Hematopoietic multipotent progenitor cell treated with erythropoietin and hydrocortisone succinate and interleukin-3 and kit ligand, for 8 days (in vitro differentiated cells): ENCODE measurements around the gene CDX2.

Source experiments
- DNase-seq: peaks from one replicate; pipeline ENCODE4 v3.0.0-alpha.2; 2015

The CDX2 gene

DNA sequence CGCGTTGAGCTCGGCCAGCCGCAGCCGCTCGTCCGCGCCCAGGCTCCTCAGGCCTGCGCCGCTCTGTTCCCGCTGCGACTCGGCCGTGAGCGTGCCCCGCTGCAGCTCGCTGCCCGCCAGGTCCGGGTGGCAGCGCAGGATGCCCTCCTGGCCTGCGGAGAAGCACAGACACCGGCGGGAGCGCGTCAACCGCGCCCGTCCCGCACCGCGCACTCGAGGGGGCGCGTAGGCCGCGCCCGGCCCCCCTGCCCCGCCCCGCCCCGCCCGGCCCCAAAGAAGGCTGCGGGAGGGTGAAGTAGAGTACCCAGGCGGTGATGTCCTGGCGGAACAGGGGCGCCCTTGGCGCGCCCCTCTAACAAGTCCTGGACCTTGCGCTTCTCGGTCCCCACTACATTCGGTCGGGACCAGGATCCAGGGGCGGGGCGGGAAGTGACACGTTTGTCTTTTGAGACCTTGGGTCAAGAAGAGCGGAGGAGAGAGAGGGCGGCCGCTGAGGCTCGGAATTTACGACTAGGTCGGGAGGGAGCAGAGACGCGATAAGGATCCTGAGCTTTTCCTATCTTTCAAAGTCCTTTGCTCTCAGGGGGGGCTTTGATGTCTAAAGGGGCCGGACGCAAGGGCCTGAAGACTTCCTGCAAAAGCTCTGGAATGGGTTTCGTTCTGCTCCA, 9.3 kb upstream of the CDX2 start:
- no peak for DNase-seq

DNA sequence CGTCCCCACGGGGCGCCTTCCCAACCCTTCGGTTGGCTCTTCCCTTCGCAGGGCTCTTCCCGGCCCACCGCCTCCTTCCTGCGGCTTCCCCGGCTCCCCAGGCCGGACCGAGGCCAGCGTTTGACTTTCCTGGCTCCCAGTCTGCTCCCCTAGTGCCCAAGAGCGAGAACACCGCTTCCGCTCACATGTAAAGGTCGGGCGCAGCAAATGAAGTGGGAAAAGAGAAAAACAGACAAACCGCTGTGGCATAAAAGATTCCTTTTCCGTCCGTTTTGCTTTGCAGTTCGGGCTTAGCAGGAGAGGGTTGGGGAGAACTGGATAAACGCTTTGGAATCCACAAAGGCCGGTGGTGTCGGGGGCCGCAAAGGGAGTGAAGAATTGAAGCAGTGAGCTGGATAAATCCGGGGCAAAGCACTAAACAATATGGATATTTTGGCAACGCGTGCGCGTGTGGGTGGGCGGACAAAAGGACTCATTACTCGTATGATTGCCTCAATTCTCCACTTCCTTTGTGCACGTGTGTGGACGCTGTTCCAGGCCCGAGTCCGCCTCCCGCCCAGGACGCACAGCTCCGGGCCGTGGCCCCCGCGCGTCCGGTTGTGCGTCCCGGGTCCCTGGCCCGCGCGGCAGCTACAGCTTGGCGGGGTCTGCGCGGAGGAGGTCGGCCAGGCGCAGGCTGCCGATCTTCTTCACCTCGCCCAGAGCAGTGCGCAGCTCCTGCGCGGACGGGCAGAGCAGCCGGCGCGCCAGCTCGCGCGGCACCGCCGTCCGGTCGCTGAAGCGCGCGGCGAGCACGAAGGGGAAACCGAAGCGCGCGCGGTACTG, 8.6 kb upstream of the CDX2 start:
- no peak for DNase-seq

DNA sequence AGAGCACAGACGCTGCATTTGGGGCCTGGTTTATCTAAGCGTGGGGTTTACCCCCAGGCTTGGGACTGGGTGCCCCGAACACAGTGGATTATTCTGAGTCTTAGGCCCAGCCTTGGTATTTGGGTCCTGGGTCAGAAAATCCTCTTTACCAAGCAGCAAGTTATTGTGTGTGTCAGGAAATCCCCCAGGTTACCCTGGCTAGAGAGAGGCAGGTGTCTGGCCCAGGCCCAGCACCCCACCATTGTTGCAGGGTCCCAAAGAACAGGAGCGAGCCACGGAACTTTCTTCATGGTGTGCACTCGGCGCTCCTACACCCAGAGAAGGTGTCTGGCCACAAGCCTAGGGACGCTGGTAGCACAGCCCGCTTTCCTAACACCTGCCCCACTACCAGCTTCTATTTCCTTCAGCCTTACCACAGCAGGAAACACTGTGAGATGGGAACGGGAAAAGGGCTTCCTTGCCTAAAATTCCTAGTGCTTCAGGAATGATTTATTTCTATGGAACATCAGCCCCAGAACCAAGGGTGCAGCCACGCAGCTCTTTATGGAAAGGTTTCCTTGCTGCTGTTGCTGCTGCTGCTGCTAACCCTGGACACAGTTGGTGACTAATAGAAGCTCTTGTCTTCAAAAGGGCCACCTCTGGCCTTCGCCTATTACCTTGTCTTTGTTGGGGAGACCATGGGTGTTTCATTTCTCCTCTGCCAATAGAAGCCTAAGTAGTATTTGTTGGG, 7.4 kb upstream of the CDX2 start:
- DNase-seq: no peak

DNA sequence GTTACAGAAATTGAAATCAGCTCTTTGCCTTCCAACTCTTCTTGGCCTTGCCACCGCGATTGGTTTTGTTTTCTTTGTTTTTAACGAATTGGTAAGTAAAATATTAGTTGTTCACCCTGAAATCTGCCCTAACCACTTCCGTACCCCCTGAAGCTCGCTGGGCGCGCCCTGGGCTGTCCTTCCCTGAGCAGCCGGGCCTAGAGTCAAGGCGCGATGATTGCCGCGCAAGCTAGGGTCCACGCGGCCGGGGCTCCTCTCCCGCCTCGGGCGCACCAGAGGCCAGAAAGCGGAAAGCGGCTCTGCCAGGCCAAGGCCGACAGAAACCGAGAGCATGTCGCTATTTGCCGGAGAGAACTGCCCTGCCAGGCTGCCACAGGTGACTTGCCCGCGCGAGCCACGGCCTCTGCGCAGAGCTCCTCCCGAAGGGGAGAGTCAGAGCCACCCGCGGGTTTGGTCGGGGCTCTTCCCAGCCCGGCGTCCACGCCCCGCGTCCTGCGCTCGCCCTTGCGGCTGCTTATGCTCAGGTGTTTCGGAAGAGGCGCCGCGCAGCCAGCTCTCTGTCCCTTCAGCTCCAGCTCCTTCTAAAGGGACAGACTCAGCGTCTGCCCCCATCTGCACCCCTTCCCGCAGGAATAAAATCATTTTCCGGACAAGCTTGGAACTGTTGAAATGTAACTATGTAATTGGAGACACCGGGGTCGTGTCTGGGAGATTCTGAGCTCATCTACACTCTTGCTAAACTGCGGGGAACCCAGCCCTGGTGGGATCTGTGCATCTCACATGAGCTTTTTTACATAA, 6.6 kb upstream of the CDX2 start:
- DNase-seq: no peak

DNA sequence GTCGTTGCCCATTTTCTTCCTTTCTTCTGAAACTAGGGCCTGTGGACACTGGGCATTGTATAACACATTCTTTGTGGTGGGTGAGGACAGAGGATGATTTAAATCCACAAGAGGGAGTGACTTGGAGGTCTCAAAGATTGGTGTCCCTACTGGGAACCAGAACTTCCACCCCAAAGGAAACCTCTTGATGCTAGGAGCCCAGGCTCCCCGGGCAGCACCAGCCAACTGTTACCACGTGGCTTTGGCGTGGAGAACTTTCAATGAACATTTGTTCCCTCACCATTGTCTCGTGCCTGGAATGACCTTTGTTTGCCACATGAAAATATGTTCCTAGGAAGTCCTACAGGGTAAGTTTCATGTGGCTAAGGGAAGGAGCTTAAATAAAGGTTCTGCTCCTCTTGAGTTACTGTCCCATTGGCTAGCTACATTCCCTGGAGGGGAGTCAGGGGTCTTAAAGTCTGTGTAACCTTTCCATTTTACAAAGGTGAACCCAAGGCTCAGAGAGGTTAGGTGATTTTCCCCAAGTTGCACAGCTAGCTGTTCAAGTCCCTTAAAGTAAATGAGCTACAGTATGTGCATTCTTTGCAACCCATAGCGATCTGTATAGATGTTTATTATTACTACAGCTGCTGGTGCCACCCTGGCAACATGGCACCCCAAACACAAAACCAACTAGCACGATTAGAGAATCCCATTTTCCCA, 5.0 kb upstream of the CDX2 start:
- no peak for DNase-seq

DNA sequence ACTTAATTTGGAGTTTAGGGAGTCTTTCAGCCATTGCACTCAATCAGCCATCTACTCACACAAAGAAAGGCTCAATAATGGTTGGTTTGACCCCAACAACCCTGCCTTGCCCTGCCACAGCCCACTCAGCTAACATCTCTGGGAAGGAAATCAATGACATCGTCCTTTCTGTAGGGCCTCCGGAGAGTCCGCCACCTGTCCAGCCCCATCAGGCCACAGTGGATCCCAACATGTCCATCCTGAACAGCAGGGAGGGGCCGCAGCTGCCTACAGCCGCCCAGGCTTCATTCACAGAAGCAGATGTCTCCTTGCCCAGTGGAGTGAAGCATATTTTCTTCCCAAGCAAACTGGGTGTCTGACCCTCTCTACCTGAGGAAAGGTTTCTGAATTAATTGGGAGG, 4.2 kb upstream of the CDX2 start:
- DNase-seq: no peak

DNA sequence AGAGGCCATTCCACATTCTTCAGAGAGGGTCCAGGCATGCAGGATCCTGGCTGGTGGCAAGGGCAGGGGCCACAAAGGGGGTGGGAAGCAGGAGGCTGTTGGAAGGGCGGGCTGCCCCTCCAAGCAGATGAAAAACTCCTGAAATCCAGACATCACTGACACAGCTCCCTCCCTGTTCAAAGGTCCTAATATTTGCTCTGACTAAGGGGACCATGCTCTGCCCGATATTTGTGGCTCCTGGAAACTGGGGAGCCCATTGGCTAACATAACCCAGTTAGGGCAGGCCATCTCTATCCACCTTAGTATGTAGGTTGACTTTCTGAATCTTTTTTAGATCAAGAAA, 3.3 kb upstream of the CDX2 start:
- DNase-seq: no peak

DNA sequence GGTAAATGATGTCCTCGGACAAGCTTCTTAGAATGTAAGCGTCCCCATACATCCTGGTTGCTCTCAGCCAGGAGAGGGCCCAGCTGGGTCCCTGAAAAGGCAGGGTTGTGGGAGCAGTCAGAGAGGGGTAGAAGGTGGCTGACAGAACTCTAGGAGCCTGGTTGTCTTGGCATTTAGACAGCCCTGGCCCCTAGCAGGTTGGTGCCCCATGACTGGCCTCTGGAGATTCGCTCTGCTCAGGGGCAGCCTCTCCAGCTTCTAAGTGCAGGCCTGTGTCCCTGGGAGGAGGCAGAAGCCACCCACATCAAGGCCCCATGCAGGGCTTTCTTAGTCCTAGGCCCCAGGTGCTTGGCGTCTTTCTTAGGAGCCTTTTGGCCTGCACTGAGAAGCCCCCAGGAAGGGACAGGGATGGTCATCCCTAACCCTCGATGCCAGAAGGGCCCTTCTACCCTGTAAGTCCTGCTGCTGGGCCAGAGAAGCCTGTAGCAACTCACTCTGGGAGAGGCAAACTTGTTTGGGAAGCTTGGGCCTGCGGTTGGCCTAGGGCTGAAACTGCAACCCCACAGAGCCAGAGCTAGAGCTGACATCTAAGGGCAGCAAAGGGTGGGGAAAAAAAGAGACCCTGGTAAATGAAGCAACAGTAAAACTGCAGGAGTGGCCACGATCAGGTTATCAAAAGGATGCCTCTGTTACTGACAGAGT, 2.8 kb upstream of the CDX2 start:
- no peak for DNase-seq

DNA sequence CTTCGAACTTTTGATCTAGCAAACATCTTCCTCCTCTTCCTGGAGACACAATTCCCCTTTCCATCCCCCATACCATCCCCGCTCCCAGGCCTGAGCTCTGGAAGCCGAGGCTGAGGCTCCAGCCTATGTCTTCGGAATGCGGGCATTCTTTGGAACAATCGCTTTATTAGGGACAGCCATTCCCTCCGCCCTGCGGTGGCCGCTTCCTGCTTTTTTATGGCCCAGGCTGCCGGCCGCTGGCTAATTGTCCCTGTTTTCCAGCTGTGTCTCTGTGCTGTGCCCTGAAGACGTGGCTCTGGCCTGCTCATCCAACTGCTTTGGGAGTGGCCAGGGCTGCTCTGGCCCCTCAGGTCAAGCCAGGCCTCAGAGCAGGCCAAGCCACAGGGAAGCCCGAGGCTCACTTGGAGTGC, 2.1 kb upstream of the CDX2 start:
- DNase-seq: no peak

DNA sequence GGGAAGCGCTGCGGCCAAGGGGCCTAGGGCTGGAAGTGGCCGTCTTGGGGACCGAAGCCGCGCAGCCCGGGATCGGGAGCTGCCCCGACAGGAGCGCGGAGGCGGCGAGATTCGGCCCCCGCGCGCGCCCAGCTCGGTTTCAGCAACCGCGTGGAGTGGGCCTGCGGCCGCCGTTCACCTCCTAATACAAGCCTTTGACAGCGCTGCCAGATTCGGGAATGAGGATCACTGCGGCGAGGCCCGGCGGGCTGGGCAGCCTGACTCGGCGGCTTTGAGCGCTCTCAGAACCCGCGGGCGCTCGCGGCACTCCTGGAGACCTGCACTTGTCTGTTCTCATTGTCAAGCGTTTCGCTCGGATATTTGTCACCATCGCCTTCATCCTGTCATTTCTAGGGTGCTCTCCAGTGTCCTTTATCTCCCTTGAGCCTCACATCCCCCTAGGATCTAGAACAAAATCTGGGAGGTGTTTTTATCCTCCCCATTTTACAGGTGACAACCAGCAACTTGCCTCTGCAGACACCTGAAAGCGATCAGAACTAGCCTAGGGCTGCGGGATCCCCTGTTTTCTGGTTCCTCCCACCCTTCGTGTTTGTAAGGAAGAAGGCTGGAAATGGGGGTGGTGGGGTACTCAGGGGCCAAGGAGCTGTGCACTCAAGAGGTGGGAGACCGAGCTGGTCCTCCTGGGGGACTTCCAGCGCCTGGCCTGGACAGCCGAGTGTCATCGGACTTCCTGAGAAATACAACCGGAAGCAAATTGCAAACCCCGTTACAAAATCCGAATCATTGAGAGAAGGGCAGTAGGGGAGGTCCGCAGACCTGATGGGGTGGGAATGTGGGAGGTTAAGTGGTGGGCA, 1.5 kb upstream of the CDX2 start:
- DNase-seq: no peak

DNA sequence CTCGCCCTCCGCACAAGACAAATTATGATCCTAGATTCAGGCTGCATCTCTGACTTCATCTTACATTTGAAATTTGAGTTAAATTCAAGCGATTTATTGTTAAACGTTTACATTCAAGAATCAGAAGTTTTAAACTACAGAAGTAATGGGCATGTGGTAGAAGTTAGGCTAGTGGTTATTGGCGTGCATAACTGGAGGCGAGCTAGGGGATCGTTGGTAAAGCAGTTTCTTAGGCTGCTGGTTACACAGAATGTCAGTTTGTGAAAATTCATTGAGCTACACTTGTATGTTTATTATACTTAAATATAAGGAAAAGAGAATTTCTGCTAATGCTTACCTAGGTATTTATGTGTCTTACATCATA, 733 bp upstream of the CDX2 start:
- no peak for DNase-seq

DNA sequence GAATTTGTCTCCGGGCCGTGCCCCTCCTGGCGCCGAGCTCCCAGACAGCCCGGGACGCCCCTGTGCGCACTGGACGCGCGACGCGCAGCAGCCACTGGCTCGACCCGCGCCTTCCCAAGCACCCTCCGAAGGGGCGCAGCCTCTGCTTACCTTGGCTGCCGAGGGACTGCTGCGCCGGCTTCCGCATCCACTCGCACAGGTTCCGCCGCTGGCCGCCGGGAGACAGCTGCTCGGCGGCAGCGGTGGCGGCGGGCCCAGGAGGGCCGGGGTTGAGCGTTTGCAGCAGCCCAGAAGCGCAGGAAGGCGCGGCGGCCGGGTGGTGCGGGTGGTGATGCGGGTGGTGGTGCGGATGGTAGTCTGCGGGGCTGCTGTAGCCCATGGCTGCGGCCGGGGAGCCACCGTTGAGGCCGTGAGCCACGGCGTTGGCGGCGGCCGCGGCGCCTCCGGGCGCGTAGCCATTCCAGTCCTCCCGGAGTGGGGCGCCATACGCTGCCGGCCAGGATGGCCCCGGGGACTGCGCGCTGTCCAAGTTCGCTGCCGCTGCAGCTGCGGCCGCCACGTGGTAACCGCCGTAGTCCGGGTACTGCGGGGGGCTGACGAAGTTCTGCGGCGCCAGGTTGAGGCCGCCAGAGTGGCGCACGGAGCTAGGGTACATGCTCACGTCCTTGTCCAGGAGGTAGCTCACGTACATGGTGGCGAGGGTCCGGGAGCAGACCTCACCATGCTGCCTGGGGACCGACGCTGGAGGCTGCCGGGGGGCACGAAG, 616 bp downstream of the CDX2 start:
- no peak for DNase-seq

DNA sequence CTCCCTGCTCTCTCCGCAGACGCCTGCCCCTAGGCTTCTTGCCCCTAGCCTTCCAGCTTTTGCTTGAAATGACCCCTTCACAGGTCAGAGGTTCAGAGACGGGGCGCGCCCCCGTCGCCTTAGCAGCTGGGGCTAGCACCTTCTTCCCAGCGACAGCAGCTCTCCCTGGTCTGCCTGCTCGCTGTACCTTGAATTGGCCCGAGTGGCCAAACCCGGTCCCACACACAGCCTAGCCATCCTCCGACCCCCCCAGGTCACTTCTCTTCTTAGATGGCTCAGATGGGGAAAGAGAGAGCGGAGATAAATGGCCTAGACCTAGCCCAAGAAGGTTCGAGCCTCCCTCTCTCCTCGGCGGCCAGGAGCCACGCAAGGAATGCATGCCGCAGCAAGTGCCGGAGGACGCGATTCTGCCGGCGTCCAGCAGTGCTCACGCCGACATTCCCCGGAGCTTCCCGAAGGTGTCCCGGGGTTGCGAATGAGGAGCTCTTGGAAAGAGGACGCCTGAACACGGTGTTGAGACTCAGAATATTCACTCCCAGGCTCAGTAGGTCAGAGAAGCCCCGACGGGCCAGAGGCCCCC, 1.3 kb downstream of the CDX2 start:
- DNase-seq: no peak

DNA sequence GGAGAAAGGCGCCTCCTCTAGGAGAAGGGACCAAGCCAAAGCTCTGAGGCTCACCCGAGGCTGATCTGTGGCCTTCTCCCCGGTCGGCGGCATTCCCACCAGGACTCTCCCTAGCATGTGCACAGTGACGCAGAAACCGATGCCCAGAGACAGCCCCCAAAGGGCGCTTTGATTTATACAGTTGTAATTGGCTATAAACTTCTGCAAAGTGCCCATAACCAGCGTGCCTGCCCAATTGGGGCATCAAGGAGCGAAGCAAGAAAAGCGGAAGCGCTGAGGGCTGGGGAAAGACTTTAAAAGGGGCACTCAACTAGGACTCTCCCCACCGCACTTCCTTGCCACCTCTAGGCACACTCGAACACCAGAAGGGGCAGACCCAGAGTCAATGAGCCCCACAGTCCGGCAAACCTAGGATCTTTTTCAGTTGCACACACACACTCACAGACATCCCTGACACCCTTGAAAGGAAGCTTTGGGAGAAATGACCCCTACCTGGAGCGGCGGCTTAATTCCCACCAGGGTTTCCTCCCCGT, 1.8 kb downstream of the CDX2 start:
- DNase-seq: no peak

DNA sequence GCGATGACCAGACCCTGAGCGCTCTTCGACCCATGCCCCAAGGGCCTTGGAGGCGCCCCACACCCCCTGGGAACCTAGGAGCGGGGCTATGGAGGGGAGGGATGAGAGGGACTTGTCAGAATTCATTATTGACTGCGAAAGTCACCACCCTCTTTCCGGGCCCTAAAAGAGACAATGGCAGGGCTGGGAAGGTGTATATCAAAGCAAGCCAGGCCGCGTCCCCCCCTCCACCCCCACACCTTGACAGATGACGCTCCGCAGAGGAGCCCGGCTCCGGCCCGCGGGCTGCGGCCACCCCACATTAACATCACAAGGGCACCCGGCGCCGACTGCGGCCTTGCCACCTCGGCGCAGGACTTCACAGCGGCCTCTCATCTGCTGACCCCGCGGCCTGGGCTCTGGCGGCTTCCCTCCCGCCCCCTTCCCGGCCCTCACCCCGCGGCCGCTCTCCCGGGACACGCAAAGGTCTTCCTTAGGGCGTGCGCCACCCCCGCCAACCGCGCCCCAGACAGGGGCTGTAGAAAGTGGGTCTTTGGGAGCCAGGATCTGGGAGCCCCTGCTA, 2.4 kb downstream of the CDX2 start:
- no peak for DNase-seq

DNA sequence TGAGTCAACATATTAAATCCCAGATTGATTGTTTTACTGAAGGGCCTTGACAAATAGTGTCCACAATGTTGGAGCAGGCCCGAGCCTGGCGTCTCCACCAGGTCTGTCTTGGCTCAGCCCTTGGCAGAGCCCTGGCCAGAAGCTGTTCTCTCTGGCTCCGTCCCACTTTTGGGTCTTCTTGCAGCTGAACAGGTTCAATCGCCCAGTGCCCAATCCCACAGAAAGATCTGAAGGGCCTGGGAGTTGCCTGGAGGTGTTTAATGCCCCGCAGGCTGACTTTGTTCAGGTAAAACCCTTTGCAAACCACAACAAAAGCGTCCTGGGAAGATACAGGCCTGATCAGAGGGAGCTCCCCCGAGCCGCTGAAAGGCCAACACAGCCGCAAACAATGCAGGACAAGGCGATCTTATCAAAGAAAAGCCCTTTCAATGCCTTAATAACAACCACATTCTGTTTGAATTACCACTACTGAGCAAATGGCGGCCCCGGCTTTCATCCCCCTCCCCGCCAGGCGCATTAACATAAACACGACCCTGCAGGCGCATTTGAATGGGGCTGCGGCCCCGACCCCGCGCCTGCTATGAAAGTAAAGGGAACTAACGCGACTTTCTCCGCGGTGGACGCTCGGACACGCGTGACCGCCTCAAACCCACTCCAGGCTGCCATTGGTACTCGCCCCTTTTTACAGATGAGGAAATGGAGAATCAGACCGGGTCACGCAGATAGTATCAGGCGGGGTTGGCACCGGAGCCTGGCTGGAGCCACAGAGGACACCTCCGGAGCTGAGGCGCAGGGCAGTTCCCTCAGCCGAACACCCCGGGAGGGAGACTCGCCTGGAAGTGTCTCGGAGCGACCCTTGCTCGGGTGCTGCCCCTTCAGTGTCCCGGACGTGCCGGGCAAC, 3.1 kb downstream of the CDX2 start:
- DNase-seq: no peak

DNA sequence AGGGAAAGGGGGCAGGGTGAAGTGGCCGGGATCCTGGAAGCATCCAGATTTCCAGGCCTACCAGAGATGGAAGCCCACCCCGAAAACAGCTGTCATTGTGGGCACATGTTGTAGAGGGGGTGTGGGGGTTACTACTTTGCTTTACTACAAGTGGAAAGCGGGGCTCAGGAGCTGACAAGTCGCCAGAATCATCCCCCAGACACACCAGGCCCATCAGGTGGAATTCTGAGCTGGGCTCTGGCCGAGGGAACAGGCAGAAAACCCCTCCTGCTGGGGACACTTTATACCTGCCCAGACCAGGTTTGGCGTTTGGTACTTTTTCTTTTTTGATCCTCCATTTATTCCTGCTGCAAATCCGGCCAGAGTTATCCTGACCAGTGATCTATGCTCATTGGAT, 3.8 kb downstream of the CDX2 start:
- DNase-seq: no peak

DNA sequence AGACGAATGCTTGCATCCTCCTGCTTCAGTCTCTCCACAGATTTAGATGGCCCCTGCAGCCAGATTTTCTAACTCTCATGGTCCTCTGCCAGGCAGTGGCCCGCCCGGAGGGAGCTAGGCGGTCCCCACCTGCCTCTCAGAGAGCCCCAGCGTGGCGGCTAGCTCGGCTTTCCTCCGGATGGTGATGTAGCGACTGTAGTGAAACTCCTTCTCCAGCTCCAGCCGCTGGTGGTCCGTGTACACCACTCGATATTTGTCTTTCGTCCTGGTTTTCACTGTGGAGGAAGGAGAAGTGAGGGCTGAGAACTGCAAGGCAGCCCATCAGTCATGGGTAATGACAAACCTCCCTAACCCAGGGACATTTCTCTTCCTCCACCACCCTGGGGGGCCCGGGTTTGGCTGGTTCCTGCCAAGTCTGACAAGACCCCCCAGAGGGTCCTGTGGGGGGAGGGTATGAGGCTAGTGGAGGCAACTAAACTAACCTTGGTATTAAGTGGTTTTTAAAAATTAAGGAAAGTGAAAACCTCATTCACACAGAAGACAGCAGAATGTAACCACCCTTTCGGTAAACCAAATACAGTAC, 4.3 kb downstream of the CDX2 start:
- no peak for DNase-seq
